ENCODE measurements around the gene WDR1.

DNA sequence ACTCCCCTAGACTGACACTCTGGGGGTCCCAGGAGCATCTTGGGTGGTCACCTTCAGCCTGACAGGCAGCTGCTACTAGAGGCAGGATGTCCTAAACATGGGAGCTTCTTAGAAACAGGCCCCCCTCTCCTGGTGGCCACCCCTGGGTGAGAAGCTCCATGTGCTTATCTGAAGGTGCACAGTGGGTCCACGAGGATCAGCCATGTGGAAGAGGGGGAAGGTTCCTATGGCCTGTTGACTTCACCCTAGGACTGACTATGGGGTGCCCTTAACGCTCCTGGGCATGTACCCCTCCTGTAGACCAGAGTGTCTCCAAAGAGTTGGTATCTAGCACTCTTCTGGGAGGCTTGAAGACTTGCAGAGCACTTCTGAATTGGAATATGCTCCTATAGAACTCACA, 22.9 kb upstream of the WDR1 start:
- TF ChIP-seq CTCF (IDR thresholded peaks at IDR 0.05; ENCODE audit: extremely low read depth in 1 of 2, insufficient read depth in 1 of 2, low read depth in 1 of 2, low read length in 2 of 2) (no peak), EZH2 (IDR thresholded peaks at IDR 0.05; ENCODE audit: borderline replicate concordance, low read depth, low read length, severe bottlenecking) (no peak), POLR2A (IDR thresholded peaks at IDR 0.05; ENCODE audit: low read depth, low read length) (no peak), POLR2AphosphoS5 (IDR thresholded peaks at IDR 0.05; ENCODE audit: insufficient read depth, low read depth, low read length) (no peak), JUN (IDR thresholded peaks at IDR 0.05; ENCODE audit: borderline replicate concordance, insufficient read depth, insufficient read length, low read depth) (no peak)
- TF ChIP-seq, protein P1, sequence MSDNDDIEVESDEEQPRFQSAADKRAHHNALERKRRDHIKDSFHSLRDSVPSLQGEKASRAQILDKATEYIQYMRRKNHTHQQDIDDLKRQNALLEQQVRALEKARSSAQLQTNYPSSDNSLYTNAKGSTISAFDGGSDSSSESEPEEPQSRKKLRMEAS (IDR thresholded peaks at IDR 0.05; ENCODE audit: insufficient read depth, insufficient read length): no peak
